GM12892 (cell line): ENCODE results near the gene LOXHD1. TPM values are rescaled to one million over a fixed set of nuclear protein-coding genes. Genes with fewer than 3 reads are reported as not detected.

Experiments used
- DNase-seq: peaks from one replicate; pipeline ENCODE4 v3.0.0; 2011; ENCODE audit not compliant: insufficient read length
- FAIRE-seq: peaks from 2 replicates; lab custom pipeline; 2011; peaks lifted over from hg19 to GRCh38; lab: Jason Lieb, UNC
- POLR2A ChIP-seq: IDR thresholded peaks from 2 replicates; pipeline ENCODE4 v1.6.1; 2011; ENCODE audit warnings: low read depth, low read length, control low read depth
- POLR2AphosphoS5 ChIP-seq: IDR thresholded peaks from 2 replicates; pipeline ENCODE4 v1.6.1; 2011; ENCODE audit warnings: low read depth, low read length, control low read depth
- TAF1 ChIP-seq: IDR thresholded peaks from 2 replicates; pipeline ENCODE4 v1.6.1; 2011; ENCODE audit warnings: low read depth, mild to moderate bottlenecking, control low read depth, low read length, borderline replicate concordance
- polyA plus RNA-seq: library from polyadenylated mRNA; unstranded; fragments of >200 nt; gene quantifications from one replicate; pipeline ENCODE4 v1.2.1, GENCODE V29; 2012; ENCODE audit warnings: missing spikeins, inconsistent platforms; ENCODE audit not compliant: missing spikeins

LOXHD1 gene, protein sequence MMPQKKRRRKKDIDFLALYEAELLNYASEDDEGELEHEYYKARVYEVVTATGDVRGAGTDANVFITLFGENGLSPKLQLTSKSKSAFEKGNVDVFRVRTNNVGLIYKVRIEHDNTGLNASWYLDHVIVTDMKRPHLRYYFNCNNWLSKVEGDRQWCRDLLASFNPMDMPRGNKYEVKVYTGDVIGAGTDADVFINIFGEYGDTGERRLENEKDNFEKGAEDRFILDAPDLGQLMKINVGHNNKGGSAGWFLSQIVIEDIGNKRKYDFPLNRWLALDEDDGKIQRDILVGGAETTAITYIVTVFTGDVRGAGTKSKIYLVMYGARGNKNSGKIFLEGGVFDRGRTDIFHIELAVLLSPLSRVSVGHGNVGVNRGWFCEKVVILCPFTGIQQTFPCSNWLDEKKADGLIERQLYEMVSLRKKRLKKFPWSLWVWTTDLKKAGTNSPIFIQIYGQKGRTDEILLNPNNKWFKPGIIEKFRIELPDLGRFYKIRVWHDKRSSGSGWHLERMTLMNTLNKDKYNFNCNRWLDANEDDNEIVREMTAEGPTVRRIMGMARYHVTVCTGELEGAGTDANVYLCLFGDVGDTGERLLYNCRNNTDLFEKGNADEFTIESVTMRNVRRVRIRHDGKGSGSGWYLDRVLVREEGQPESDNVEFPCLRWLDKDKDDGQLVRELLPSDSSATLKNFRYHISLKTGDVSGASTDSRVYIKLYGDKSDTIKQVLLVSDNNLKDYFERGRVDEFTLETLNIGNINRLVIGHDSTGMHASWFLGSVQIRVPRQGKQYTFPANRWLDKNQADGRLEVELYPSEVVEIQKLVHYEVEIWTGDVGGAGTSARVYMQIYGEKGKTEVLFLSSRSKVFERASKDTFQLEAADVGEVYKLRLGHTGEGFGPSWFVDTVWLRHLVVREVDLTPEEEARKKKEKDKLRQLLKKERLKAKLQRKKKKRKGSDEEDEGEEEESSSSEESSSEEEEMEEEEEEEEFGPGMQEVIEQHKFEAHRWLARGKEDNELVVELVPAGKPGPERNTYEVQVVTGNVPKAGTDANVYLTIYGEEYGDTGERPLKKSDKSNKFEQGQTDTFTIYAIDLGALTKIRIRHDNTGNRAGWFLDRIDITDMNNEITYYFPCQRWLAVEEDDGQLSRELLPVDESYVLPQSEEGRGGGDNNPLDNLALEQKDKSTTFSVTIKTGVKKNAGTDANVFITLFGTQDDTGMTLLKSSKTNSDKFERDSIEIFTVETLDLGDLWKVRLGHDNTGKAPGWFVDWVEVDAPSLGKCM (N-terminal part only)
- not detected for polyA plus RNA-seq

DNA sequence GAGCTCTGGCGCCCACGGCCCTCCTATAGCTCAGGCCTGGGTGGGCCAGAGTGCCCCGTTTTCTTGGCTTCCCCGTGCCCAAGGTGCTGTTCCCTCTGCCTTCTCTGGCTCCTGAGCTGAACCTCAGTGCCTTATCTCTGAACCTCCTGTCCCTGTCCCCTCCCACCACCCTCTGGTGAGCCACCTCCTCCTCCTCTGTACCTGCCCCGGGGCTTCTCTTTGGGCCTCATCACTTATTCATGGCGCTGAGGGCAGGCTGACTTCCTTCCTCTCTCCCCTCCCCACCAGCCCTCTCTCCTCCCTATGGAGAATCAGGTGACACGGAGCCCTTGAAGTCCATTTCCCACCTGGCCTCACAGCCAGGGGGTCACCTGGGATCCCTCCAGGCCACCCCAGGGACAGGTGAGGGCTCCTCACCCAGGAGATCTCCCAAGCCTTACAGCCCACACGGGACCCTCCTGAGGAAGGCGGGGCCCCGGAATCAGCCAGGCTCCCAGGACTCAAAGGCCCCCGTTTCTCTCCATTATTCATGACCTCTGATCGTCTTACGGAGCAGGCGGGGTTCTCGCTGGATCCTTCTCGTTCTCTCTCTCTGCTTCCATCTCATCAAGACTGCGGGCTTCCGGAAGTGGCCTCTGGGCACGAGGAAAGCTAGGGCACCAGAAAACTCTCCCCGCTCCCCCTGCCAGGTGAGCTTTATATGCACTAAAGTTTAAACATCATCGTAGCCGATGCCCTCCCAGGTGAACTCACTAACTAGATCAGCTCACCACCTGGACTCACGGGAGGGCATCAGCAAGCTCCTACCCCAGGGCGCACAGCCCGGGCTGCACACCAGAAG is at the start of gene LOXHD1:
TSS of gene LOXHD1 (minus strand) at position 106 of the 841 bp plus-strand sequence. CDS start 187 bp downstream, outside the sequence.
- no peak for DNase-seq
- no peak for FAIRE-seq
- TF ChIP-seq POLR2A (no peak), TAF1 (no peak), POLR2AphosphoS5 (no peak)

DNA sequence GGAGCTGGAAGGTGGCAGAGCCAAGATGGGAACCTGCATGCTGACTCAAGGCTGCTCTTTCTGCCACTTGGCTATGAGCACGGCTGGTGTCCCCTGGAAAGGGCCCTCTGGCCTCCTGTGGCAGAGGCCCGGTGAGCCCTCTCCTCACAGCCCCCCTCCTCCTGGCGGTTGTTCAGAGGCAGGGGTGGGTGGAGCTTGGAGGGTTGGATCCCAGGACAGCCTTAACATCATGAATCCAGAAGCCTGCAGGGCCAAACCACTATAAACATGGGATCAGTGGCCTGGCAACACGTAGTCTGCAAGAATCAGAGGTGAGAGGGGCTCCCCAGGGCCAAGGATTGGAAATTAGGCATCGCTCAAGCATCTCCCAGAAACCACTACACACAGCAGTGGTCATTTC is 48.5 kb upstream of the LOXHD1 start:
- no peak for TF ChIP-seq POLR2A
- no peak for TF ChIP-seq POLR2AphosphoS5
- FAIRE-seq (no peak), DNase-seq (no peak)

DNA sequence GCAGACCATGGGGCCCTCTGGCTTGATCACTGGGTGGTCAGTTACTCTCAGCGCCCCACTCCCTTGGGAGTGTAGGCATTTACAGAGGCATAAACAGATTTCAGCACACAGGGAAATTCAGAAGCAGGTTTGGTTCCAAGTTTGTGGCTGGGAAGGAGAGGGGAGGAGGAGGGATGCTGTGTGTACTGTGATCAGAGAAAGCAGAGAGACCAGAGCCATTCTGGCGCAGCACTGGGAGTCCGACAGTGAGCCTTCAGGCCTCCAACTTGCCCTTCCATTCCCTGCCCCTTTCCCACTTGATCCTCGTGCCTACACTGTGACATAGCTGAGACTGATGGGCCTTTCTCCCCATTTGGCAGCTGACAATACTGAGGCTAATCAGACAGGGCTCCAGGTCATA is 47.8 kb upstream of the LOXHD1 start:
- no peak for FAIRE-seq
- DNase-seq, result no peak
- TF ChIP-seq TAF1 (no peak), POLR2A (no peak), POLR2AphosphoS5 (no peak)

DNA sequence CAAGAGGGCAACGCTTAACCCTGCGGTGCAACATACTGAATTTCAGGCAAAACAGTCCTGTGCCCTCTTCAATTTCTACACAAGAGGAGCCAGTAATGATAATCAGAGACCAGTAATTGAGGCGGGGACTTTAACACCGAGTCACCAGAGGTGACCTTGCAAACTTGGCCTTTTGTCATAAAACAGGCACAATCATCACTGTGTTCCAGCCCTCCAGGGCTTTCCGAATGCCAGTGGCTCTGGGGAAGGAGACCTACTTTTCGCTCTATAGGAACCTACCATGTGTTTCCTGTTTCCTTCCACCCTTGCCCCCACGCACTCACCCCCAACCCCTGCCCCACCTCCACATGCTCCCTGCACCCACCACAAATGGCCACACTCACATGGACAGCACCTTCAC is 47.2 kb upstream of the LOXHD1 start:
- no peak for FAIRE-seq
- TF ChIP-seq POLR2AphosphoS5, result no peak
- no peak for TF ChIP-seq TAF1
- TF ChIP-seq POLR2A, result no peak

DNA sequence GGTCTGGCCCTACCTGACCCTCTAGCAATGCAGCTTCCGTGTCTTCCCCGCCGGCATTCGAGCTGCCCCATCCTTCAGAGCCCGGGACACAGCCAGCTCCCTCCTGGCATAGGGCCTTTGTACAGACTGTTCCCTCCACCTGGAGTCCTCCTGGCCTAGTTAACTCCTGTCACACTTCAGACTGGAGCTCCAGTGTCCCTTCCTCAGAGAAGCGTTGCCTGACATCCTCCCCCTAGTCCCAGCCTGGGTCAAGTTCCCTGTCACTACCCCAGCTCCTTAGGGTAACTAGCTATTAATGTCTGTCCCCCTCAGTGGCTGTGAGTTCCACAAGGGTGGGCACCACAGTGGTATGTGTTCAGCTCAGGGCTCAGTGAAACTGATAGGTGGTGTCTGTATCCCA is 45.5 kb upstream of the LOXHD1 start:
- FAIRE-seq (no peak), DNase-seq (no peak)
- no peak for TF ChIP-seq POLR2AphosphoS5
- no peak for TF ChIP-seq POLR2A
- no peak for TF ChIP-seq TAF1

More for the DNA sequence above, 47.2 kb upstream of the LOXHD1 start:
- no peak for DNase-seq

DNA sequence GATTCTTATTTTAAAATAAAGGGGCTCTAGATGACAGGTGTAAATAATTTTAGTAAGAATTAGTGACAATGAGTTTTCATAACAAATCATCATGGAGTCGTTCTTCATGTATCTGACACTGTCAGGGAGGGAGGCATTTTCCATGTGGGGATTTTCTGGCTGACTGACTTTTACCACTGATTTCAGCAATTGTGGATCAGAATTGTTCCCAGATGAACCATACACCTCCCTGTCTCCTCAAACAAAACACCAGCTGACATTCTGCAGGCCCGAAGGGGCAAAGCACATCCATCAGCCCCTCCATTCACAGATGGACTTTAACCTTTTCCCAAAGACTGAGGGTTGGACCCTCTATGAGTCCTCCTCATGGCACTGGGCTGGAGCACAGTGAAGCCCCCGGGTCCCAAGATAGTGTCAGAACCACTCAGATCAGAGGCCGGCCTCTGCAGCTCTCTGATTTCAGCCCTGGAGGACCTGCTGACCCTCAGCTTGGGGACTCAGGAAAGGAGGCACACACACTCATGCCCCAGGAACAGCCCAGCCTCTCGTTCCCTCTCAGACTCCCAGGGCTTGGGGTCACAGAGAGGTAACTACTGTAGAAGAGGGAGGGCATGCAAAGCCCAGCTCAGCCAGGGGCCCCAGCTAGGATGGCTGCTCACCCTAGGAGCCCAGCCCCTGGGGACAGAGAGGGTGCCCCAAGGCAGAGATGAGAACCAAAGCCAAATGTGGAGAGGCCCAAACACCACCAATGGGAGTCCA is 43.2 kb upstream of the LOXHD1 start:
- TF ChIP-seq POLR2AphosphoS5, result no peak
- TF ChIP-seq TAF1, result no peak
- TF ChIP-seq POLR2A, result no peak
- no peak for DNase-seq
- no peak for FAIRE-seq

DNA sequence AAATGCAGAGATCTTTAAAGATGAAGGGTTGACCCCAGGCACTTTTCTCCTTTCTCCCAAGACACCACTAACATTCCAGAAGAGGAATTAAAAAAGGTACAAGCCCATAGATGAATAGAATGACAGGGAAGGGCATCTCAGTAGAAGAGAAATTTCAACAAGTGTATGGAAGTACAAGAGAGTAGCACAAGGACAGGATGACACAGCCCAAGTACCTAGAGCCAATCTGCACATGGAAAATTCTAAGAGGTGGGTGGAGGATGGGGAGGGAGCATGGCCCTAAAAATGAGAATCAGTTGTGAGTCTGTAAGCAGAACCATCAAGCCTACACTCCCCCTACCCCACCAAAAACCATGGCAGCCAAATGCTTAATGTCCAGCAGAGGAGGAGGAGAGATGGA is 39.7 kb upstream of the LOXHD1 start:
- no peak for DNase-seq
- TF ChIP-seq POLR2AphosphoS5 (no peak), POLR2A (no peak), TAF1 (no peak)
- no peak for FAIRE-seq

DNA sequence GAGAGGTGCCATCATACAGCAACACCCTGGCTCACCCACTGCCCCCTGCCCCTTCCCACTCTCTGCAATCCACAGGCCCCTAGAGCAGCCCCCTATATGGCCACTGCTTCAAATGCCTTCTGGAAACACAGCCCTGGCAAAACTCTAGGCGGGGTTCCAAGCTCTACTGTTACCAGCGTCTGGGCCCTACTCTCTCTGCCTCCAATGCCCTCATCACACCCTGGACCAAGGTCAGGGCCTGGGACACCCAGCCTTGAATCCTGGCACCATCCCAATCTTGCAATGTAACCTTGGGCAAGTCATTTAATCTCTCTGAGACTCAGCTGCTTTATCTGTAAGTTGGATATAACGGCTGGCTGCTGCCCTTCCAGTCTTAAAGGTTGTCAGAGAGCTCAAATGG is 39.2 kb upstream of the LOXHD1 start:
- FAIRE-seq, result no peak
- no peak for DNase-seq
- TF ChIP-seq POLR2AphosphoS5 (no peak), POLR2A (no peak), TAF1 (no peak)

DNA sequence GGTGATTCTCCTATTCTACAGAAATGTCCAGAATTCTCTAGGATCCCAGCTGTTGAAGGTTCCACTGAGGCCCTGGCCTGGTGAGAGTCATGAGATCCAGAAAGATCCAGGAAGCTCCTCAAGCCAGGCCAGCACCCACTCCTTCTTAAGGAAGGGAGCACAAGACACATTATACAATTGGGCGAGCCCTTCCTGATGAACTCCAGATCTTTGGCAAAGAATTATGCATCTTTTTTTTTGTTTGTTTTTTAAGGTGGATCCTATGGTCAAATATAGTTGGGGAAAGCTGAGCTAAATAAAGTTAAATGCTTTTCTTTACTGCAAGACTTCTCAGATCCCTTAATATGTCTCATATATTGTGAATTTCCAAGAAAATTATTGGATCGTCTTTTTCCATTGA is 37.0 kb upstream of the LOXHD1 start:
- DNase-seq (no peak), FAIRE-seq (no peak)
- TF ChIP-seq POLR2AphosphoS5 (no peak), TAF1 (no peak), POLR2A (no peak)
